Smooth muscle cell (in vitro differentiated cells): ENCODE data around the gene EHMT1. TPM values are rescaled to one million over a fixed set of nuclear protein-coding genes. Genes with fewer than 3 reads are reported as not detected.
"Not testable (repeated sequence)": the region's sequence is repeated elsewhere in the genome, so short reads cannot be mapped to it uniquely, and the experiment has no call there.

Experiments used
- DNase-seq: peaks from one replicate; lab custom pipeline; 2025; ENCODE audit not compliant: unreplicated experiment; lab: John Stamatoyannopoulos, UW
- H2AFZ ChIP-seq: fragments of 200-600 bp; sonication (generic); 2 replicates; pipeline ENCODE4 v1.6.0; 2016; ENCODE audit warnings: antibody characterized with exemption, low read depth, mild to moderate bottlenecking
- H3F3A ChIP-seq: fragments of 200-600 bp; sonication (generic); 2 replicates; pipeline ENCODE4 v1.6.0; 2017; ENCODE audit warnings: antibody characterized with exemption, low read depth
- H3K27ac ChIP-seq: fragments of 200-600 bp; sonication (generic); 2 replicates; pipeline ENCODE4 v1.5.1; 2016; ENCODE audit warnings: low read depth, mild to moderate bottlenecking
- H3K27me3 ChIP-seq: fragments of 200-600 bp; sonication (generic); 2 replicates; pipeline ENCODE4 v1.6.1; 2016; ENCODE audit warnings: low read depth, mild to moderate bottlenecking
- H3K36me3 ChIP-seq: fragments of 200-600 bp; sonication (generic); 2 replicates; pipeline ENCODE4 v1.5.1; 2016; ENCODE audit warnings: low read depth
- H3K4me1 ChIP-seq: fragments of 200-600 bp; sonication (generic); 2 replicates; pipeline ENCODE4 v1.5.1; 2016; ENCODE audit warnings: low read depth
- H3K4me2 ChIP-seq: fragments of 200-600 bp; sonication (generic); 2 replicates; pipeline ENCODE4 v1.6.0; 2016; ENCODE audit warnings: mild to moderate bottlenecking
- H3K4me3 ChIP-seq: fragments of 200-600 bp; sonication (generic); 2 replicates; pipeline ENCODE4 v1.5.1; 2016; ENCODE audit warnings: mild to moderate bottlenecking
- H3K79me2 ChIP-seq: fragments of 200-600 bp; sonication (generic); 2 replicates; pipeline ENCODE4 v1.6.0; 2016; ENCODE audit warnings: low read depth, mild to moderate bottlenecking
- H3K9ac ChIP-seq: fragments of 200-600 bp; sonication (generic); 2 replicates; pipeline ENCODE4 v1.6.0; 2016; ENCODE audit warnings: low read depth
- H3K9me3 ChIP-seq: fragments of 200-600 bp; sonication (generic); replicated peaks from 2 replicates; pipeline ENCODE4 v1.5.1; 2016; ENCODE audit warnings: low read depth
- H4K20me1 ChIP-seq: fragments of 200-600 bp; sonication (generic); 2 replicates; pipeline ENCODE4 v1.6.0; 2016; ENCODE audit warnings: low read depth
- WGBS: methylation state at CpG from one replicate; pipeline ENCODE4 v1.1.7; 2016; ENCODE audit warnings: low lambda C conversion rate; 5-methylcytosine and 5-hydroxymethylcytosine counted together
- polyA plus RNA-seq: library from polyadenylated mRNA; unstranded; fragments of >200 nt; fragmentation: Nextera tagmentation; extraction: Ambion mirVana; gene quantifications from 2 replicates; pipeline ENCODE4 v1.2.1, GENCODE V29; 2016
- total RNA-seq: library from RNA; depleted of rRNA; stranded (reverse); fragments of >200 nt; gene quantifications from 2 replicates; pipeline ENCODE4 v1.2.3, GENCODE V29; 2014
- TF ChIP-seq, protein P1 (sequence below): fragments of 200-600 bp; sonication (generic); IDR thresholded peaks from 2 replicates; pipeline ENCODE4 v1.5.1; 2017; ENCODE audit warnings: borderline replicate concordance, mild to moderate bottlenecking, antibody characterized with exemption; ENCODE audit not compliant: insufficient read depth, poor library complexity, severe bottlenecking

EHMT1 gene
- total and polyA plus RNA-seq, 2 experiments from 2014 or later, result 23.1 to 34.1 TPM

DNA sequence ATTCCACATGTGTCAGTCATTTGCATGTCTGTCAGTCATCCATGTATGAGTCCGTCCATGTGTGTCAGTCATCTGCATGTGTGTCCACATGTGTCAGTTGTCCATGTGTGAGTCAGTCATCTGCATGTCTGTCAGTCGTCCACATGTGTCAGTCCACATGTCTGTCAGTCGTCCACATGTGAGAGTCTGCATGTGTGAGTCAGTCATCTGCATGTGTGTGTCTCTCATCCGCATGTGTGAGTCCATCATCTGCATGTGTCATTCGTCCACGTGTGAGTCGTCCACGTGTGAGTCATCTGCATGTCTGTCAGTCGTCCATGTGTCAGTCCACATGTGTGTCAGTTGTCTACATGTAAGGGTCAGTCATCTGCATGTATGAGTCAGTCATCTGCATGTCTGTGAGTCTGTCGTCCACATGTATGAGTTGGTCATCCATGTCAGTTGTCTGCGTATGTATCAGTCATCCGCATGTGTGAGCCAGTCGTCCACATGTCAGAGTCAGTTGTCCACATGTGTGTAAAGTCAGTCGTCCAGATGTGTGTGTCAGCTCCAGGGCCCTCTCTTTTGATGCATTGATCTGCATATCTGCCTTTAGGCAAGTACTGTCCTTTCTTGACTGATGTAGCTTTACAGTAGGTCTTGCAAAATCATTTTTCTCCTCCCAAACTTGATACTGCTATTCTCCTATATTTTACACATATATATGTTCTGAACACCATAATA lies 186.3 kb downstream of the EHMT1 start:
- H3K4me2 ChIP-seq, result no peak overlapping the region
- H3K79me2 ChIP-seq, result no peaks in the 10 kb centered on the region
- H3K4me3 ChIP-seq, result no peak overlapping the region
- no peak for DNase-seq
- H3K9me3 ChIP-seq, result no peaks in the 10 kb centered on the region
- H4K20me1 ChIP-seq, result peaks cover 16% of the 10 kb centered on the region
- WGBS, result 98% methylated on average over 14 of the region's 14 CpGs
- no peaks in the 10 kb centered on the region for H3F3A ChIP-seq
- H3K4me1 ChIP-seq, result no peaks in the 10 kb centered on the region
- peaks cover 5% of the 10 kb centered on the region for H3K36me3 ChIP-seq
- no peak overlapping the region for H3K9ac ChIP-seq
- TF ChIP-seq, protein P1, sequence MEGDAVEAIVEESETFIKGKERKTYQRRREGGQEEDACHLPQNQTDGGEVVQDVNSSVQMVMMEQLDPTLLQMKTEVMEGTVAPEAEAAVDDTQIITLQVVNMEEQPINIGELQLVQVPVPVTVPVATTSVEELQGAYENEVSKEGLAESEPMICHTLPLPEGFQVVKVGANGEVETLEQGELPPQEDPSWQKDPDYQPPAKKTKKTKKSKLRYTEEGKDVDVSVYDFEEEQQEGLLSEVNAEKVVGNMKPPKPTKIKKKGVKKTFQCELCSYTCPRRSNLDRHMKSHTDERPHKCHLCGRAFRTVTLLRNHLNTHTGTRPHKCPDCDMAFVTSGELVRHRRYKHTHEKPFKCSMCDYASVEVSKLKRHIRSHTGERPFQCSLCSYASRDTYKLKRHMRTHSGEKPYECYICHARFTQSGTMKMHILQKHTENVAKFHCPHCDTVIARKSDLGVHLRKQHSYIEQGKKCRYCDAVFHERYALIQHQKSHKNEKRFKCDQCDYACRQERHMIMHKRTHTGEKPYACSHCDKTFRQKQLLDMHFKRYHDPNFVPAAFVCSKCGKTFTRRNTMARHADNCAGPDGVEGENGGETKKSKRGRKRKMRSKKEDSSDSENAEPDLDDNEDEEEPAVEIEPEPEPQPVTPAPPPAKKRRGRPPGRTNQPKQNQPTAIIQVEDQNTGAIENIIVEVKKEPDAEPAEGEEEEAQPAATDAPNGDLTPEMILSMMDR, result no peak
- no peak overlapping the region for H3K27ac ChIP-seq
- H3K27me3 ChIP-seq, result no peaks in the 10 kb centered on the region
- no peak overlapping the region for H2AFZ ChIP-seq

DNA sequence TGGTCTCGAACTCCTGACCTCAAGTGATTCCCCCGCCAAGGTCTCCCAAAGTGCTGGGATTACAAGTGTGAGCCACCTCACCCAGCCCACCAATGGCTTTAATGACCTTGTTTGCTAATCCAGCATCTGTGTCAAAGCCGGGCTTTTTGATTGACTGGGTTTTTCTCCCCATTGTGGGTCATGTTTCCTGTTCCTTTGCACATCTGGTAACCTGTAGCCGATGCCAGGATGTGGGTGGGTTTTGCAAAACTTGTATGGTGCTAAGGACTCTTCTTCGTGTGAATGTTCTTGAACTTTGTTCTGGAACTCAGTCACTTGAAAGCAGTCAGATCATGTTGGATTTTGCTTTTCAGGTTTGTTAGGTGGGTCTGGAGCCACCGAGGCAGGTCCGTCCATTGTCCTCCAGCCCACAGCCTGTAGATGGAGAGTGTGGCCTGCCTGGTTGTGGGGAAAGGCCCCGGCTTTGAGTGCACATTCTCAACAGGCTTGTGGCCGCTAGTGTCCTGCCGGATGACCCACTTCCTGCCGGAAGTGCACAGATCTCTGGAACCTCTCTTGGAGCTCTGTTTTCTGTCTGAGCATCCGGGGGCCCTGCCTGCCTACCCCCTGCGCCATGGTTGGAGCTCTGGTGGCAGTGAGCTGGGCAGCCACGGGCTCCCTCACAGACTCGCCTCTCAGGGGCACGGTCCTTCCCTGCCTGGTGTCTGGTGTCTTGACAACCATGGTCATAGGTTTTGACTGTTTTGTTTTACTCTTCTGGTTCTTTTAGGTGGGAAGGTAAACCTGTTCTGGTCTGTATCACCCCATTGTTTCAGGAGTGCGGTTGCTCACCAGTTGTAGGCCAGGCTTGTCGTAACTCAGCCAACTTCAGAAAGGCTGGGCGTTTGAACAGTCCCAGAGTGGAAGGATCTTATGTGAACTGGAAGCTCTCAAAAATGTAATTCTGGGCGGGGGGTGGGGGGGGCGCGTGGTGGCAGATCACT lies 189.2 kb downstream of the EHMT1 start:
- no peak overlapping the region for H2AFZ ChIP-seq
- H4K20me1 ChIP-seq, result peaks cover 16% of the 10 kb centered on the region
- no peak overlapping the region for H3K4me3 ChIP-seq
- H3K9me3 ChIP-seq, result no peaks in the 10 kb centered on the region
- H3K27me3 ChIP-seq, result no peaks in the 10 kb centered on the region
- DNase-seq, result no peak
- H3K36me3 ChIP-seq, result peaks cover 5% of the 10 kb centered on the region
- TF ChIP-seq, protein P1, result no peak
- H3K4me1 ChIP-seq, result no peaks in the 10 kb centered on the region
- no peak overlapping the region for H3K9ac ChIP-seq
- no peak overlapping the region for H3K4me2 ChIP-seq
- WGBS, result 94% methylated on average over 22 of the region's 22 CpGs
- H3K79me2 ChIP-seq, result no peaks in the 10 kb centered on the region
- H3F3A ChIP-seq, result no peaks in the 10 kb centered on the region
- H3K27ac ChIP-seq, result no peak overlapping the region

GRCh38 chr9:137809040-137809576 lies 190.3 kb downstream of the EHMT1 start:
- H3F3A ChIP-seq, result no peaks in the 10 kb centered on the region
- no peak overlapping the region for H3K27ac ChIP-seq
- DNase-seq, result no peak
- TF ChIP-seq, protein P1, result no peak
- peaks cover 16% of the 10 kb centered on the region for H4K20me1 ChIP-seq
- H3K79me2 ChIP-seq, result no peaks in the 10 kb centered on the region
- no peaks in the 10 kb centered on the region for H3K4me1 ChIP-seq
- H2AFZ ChIP-seq, result no peak overlapping the region
- H3K4me3 ChIP-seq, result no peak overlapping the region
- H3K9me3 ChIP-seq, result no peaks in the 10 kb centered on the region
- H3K9ac ChIP-seq, result no peak overlapping the region
- no peaks in the 10 kb centered on the region for H3K27me3 ChIP-seq
- WGBS, result 98% methylated on average over 18 of the region's 23 CpGs
- H3K4me2 ChIP-seq, result no peak overlapping the region
- peaks cover 5% of the 10 kb centered on the region for H3K36me3 ChIP-seq

GRCh38 chr9:137809726-137810450 lies 191.1 kb downstream of the EHMT1 start:
- not testable (repeated sequence) for H3K9ac ChIP-seq, H3K9me3 ChIP-seq, H3K36me3 ChIP-seq, H2AFZ ChIP-seq, H3K79me2 ChIP-seq, H3K4me3 ChIP-seq, H3K4me1 ChIP-seq, H3K27ac ChIP-seq, H3K4me2 ChIP-seq, H3K27me3 ChIP-seq, H3F3A ChIP-seq, DNase-seq
- WGBS, result 99% methylated on average over 45 of the region's 69 CpGs
- peaks cover 11% of the 10 kb centered on the region for H4K20me1 ChIP-seq
